K562 (cell line): Measurements from ENCODE around the gene CACNB1. TPM values are rescaled to one million over a fixed set of nuclear protein-coding genes. Genes with fewer than 3 reads are reported as not detected.
A peak's percentile ranks its signal among the peaks of the same experiment; 100 is the strongest.

Experiments used
- BHLHE40 ChIP-seq: IDR thresholded peaks from 2 replicates; pipeline ENCODE4 v1.6.1; 2011; ENCODE audit warnings: low read length, improper control_type of control experiment
- CEBPG ChIP-seq, 3 experiments: fragments of 200-800 bp in 1 of 3; sonication (Bioruptor generic) in 1 of 3; sonication (generic) in 1 of 3; formaldehyde crosslinking in 1 of 3; IDR thresholded peaks in 2 of 3; conservative IDR thresholded peaks in 1 of 3; 2 replicates each; pipeline versions ENCODE4 v1.6.1 to v1.8.0; 2016 to 2022; ENCODE audit warnings: missing compliant biosample characterization in 2 of 3, missing genetic modification characterization in 2 of 3, mild to moderate bottlenecking in 1 of 3, missing genetic modification reagents in 1 of 3
- CHCHD3 ChIP-seq: fragments of 250-450 bp; sonication (Bioruptor Pico); IDR thresholded peaks from 2 replicates; pipeline ENCODE4 v2.1.2; 2022; ENCODE audit warnings: mild to moderate bottlenecking
- ELF1 ChIP-seq: fragments of 200-800 bp; sonication (Bioruptor generic); IDR thresholded peaks from 2 replicates; pipeline ENCODE4 v1.6.1; 2016; ENCODE audit warnings: missing genetic modification characterization, missing compliant biosample characterization
- LEF1 ChIP-seq: fragments of 450-650 bp; IDR thresholded peaks from 2 replicates; pipeline ENCODE4 v1.6.1; 2016; ENCODE audit warnings: mild to moderate bottlenecking
- MEIS2 ChIP-seq: fragments of 450-650 bp; IDR thresholded peaks from 2 replicates; pipeline ENCODE4 v1.6.1; 2014; ENCODE audit warnings: mild to moderate bottlenecking; ENCODE audit not compliant: partially characterized antibody
- NFXL1 ChIP-seq: fragments of 450-650 bp; formaldehyde crosslinking; IDR thresholded peaks from 2 replicates; pipeline ENCODE4 v1.4.0; 2021; ENCODE audit warnings: mild to moderate bottlenecking
- NFYB ChIP-seq: IDR thresholded peaks from 2 replicates; pipeline ENCODE4 v1.6.1; 2011; ENCODE audit warnings: mild to moderate bottlenecking, moderate library complexity; ENCODE audit not compliant: insufficient read length; ENCODE audit errors: extremely low read depth
- SPI1 ChIP-seq: IDR thresholded peaks from 2 replicates; pipeline ENCODE4 v1.6.1; 2011; ENCODE audit warnings: low read depth, low read length, control low read depth, borderline replicate concordance
- STAT5A ChIP-seq: IDR thresholded peaks from 2 replicates; pipeline ENCODE4 v1.6.1; 2012; ENCODE audit warnings: low read length, inconsistent platforms, borderline replicate concordance
- THRAP3 ChIP-seq: fragments of 450-650 bp; IDR thresholded peaks from 2 replicates; pipeline ENCODE4 v1.6.1; 2016; ENCODE audit warnings: mild to moderate bottlenecking, inconsistent platforms, borderline replicate concordance
- ZNF165 ChIP-seq: fragments of 250-450 bp; sonication (Bioruptor Pico); IDR thresholded peaks from 2 replicates; pipeline ENCODE4 v1.4.0; 2020; ENCODE audit warnings: borderline replicate concordance
- ZNF212 ChIP-seq: fragments of 450-650 bp; formaldehyde crosslinking; IDR thresholded peaks from 2 replicates; pipeline ENCODE4 v1.4.0; 2020; ENCODE audit warnings: mild to moderate bottlenecking
- polyA plus RNA-seq, 8 experiments: library from polyadenylated mRNA; depleted of rRNA in 4 of 8; stranded (reverse) in 5 of 8; unstranded in 3 of 8; fragments of >200 nt; fragmentation: Nextera tagmentation in 2 of 8; fragmentation: Illumina TruSeq in 1 of 8; extraction: Ambion mirVana in 2 of 8; extraction: Trizol in 1 of 8; gene quantifications; 2 replicates each; pipeline versions ENCODE4 v1.2.1 to v1.2.3, GENCODE V29; 2011 to 2014; ENCODE audit warnings: inconsistent platforms in 1 of 8, missing spikeins in 1 of 8
- total RNA-seq, 7 experiments: library from RNA; depleted of rRNA in 6 of 7; stranded (reverse); fragments of >200 nt in 6 of 7; fragmentation: Illumina TruSeq in 2 of 7; extraction: Trizol in 2 of 7; gene quantifications; 2 replicates each; pipeline versions ENCODE4 v1.2.1 to v1.2.3, GENCODE V29; 2011 to 2021; ENCODE audit warnings: low replicate concordance in 1 of 7
- TF ChIP-seq, protein P1 (sequence below): fragments of 450-650 bp; IDR thresholded peaks from 2 replicates; pipeline ENCODE4 v1.6.1; 2018; ENCODE audit not compliant: partially characterized antibody
- TF ChIP-seq, protein P2 (sequence below): fragments of 450-650 bp; formaldehyde crosslinking; IDR thresholded peaks from 2 replicates; pipeline ENCODE4 v1.4.0; 2020; ENCODE audit warnings: mild to moderate bottlenecking, mixed read lengths
- TF ChIP-seq, protein P3 (sequence below): fragments of 250-450 bp; sonication (Bioruptor Pico); IDR thresholded peaks from 2 replicates; pipeline ENCODE4 v1.4.0; 2020
- TF ChIP-seq, protein P4 (sequence below), 2 experiments: fragments of 450-650 bp; IDR thresholded peaks; 2 replicates each; pipeline ENCODE4 v1.6.1; 2016
- TF ChIP-seq, protein P5 (sequence below): sonication (generic); formaldehyde crosslinking; IDR thresholded peaks from 2 replicates; pipeline ENCODE4 v1.5.0; 2020; ENCODE audit warnings: missing genetic modification reagents
- TF ChIP-seq, protein P6 (sequence below), 2 experiments: fragments of 450-650 bp; conservative IDR thresholded peaks; 2 replicates each; pipeline ENCODE4 v1.6.1; 2017; ENCODE audit warnings: mild to moderate bottlenecking in 2 of 2, moderate library complexity in 2 of 2

The CACNB1 gene
- total and polyA plus RNA-seq, 9 of the 15 experiments (the other 6 are each of a cell fraction or from before 2014, with no cell fraction given): 0.08 to 7.4 (median 3.0) TPM

DNA sequence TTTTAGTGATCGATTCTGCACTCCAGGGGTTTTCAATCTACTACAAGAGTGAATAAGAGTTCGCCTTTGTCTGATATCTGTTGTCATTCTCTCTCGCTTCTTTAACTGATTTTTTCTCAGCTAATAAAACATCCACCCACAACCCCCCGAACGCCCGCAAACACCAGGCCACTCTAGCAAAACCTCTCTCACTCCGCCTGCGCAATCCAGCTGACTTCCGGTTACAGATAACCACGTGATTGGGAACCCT, 2.3 kb upstream of the CACNB1 start (continued):
- TF ChIP-seq, protein P1, sequence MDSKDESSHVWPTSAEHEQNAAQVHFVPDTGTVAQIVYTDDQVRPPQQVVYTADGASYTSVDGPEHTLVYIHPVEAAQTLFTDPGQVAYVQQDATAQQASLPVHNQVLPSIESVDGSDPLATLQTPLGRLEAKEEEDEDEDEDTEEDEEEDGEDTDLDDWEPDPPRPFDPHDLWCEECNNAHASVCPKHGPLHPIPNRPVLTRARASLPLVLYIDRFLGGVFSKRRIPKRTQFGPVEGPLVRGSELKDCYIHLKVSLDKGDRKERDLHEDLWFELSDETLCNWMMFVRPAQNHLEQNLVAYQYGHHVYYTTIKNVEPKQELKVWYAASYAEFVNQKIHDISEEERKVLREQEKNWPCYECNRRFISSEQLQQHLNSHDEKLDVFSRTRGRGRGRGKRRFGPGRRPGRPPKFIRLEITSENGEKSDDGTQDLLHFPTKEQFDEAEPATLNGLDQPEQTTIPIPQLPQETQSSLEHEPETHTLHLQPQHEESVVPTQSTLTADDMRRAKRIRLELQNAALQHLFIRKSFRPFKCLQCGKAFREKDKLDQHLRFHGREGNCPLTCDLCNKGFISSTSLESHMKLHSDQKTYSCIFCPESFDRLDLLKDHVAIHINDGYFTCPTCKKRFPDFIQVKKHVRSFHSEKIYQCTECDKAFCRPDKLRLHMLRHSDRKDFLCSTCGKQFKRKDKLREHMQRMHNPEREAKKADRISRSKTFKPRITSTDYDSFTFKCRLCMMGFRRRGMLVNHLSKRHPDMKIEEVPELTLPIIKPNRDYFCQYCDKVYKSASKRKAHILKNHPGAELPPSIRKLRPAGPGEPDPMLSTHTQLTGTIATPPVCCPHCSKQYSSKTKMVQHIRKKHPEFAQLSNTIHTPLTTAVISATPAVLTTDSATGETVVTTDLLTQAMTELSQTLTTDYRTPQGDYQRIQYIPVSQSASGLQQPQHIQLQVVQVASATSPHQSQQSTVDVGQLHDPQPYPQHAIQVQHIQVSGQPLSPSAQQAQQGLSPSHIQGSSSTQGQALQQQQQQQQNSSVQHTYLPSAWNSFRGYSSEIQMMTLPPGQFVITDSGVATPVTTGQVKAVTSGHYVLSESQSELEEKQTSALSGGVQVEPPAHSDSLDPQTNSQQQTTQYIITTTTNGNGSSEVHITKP: no peak
- TF ChIP-seq, protein P2, sequence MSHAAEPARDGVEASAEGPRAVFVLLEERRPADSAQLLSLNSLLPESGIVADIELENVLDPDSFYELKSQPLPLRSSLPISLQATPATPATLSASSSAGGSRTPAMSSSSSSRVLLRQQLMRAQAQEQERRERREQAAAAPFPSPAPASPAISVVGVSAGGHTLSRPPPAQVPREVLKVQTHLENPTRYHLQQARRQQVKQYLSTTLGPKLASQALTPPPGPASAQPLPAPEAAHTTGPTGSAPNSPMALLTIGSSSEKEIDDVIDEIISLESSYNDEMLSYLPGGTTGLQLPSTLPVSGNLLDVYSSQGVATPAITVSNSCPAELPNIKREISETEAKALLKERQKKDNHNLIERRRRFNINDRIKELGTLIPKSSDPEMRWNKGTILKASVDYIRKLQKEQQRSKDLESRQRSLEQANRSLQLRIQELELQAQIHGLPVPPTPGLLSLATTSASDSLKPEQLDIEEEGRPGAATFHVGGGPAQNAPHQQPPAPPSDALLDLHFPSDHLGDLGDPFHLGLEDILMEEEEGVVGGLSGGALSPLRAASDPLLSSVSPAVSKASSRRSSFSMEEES: peak; percentile 98
- TF ChIP-seq, protein P3, sequence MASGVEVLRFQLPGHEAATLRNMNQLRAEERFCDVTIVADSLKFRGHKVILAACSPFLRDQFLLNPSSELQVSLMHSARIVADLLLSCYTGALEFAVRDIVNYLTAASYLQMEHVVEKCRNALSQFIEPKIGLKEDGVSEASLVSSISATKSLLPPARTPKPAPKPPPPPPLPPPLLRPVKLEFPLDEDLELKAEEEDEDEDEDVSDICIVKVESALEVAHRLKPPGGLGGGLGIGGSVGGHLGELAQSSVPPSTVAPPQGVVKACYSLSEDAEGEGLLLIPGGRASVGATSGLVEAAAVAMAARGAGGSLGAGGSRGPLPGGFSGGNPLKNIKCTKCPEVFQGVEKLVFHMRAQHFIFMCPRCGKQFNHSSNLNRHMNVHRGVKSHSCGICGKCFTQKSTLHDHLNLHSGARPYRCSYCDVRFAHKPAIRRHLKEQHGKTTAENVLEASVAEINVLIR (CRISPR knock-in tag): no peak
- no peak for TF ChIP-seq CHCHD3 (CRISPR knock-in tag)
- TF ChIP-seq NFYB: no peak
- TF ChIP-seq ELF1 (tag): peak; percentile 96
- TF ChIP-seq THRAP3: no peak
- TF ChIP-seq SPI1: 0 out of 2 replicates have a peak, but pooled peaks have one; percentile 15
- TF ChIP-seq, protein P4, sequence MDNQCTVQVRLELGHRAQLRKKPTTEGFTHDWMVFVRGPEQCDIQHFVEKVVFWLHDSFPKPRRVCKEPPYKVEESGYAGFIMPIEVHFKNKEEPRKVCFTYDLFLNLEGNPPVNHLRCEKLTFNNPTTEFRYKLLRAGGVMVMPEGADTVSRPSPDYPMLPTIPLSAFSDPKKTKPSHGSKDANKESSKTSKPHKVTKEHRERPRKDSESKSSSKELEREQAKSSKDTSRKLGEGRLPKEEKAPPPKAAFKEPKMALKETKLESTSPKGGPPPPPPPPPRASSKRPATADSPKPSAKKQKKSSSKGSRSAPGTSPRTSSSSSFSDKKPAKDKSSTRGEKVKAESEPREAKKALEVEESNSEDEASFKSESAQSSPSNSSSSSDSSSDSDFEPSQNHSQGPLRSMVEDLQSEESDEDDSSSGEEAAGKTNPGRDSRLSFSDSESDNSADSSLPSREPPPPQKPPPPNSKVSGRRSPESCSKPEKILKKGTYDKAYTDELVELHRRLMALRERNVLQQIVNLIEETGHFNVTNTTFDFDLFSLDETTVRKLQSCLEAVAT (IDR thresholded peaks at IDR 0.05): no peak
- TF ChIP-seq, protein P5, sequence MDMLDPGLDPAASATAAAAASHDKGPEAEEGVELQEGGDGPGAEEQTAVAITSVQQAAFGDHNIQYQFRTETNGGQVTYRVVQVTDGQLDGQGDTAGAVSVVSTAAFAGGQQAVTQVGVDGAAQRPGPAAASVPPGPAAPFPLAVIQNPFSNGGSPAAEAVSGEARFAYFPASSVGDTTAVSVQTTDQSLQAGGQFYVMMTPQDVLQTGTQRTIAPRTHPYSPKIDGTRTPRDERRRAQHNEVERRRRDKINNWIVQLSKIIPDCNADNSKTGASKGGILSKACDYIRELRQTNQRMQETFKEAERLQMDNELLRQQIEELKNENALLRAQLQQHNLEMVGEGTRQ (CRISPR knock-in tag): peak; percentile 94
- 0 out of 2 replicates have a peak, but pooled peaks have one; percentile 5 for TF ChIP-seq LEF1
- no peak for TF ChIP-seq CEBPG (CRISPR knock-in tag; IDR thresholded peaks at IDR 0.05)
- TF ChIP-seq CEBPG (tag; conservative IDR thresholded peaks at IDR 0.05 in 1 of 2, IDR thresholded peaks at IDR 0.05 in 1 of 2): peak in 1 of 2 experiments; percentile 34; a peak in 1 of 4 replicates
- 0 out of 2 replicates have a peak, but pooled peaks have one; percentile 10 for TF ChIP-seq STAT5A
- TF ChIP-seq MEIS2: peak; percentile 62
- TF ChIP-seq ZNF165 (CRISPR knock-in tag): no peak
- TF ChIP-seq, protein P6, sequence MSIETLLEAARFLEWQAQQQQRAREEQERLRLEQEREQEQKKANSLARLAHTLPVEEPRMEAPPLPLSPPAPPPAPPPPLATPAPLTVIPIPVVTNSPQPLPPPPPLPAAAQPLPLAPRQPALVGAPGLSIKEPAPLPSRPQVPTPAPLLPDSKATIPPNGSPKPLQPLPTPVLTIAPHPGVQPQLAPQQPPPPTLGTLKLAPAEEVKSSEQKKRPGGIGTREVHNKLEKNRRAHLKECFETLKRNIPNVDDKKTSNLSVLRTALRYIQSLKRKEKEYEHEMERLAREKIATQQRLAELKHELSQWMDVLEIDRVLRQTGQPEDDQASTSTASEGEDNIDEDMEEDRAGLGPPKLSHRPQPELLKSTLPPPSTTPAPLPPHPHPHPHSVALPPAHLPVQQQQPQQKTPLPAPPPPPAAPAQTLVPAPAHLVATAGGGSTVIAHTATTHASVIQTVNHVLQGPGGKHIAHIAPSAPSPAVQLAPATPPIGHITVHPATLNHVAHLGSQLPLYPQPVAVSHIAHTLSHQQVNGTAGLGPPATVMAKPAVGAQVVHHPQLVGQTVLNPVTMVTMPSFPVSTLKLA (conservative IDR thresholded peaks at IDR 0.05): no peak
- no peak for TF ChIP-seq BHLHE40
- no peak for TF ChIP-seq NFXL1 (CRISPR knock-in tag)
- no peak for TF ChIP-seq ZNF212 (CRISPR knock-in tag)
